ENCODE measurements around the gene SLC23A1. TPM values are rescaled to one million over a fixed set of nuclear protein-coding genes. Genes with fewer than 3 reads are reported as not detected.
A peak's percentile ranks its signal among the peaks of the same experiment; 100 is the strongest.

The SLC23A1 gene
- total and polyA plus RNA-seq, 2 of the 13 experiments (the other 11 are each of a cell fraction or from before 2014, with no cell fraction given) = 6.0 to 6.6 TPM

- TF ChIP-seq LCORL (IDR thresholded peaks at IDR 0.05) (no peak), LCORL (CRISPR knock-in tag; IDR thresholded peaks at IDR 0.05) (peak; percentile 23; the same call in 1 of the 2 replicates), TEAD2 (CRISPR knock-in tag; IDR thresholded peaks at IDR 0.05) (no peak), CBFB (CRISPR knock-in tag; IDR thresholded peaks at IDR 0.05) (0 out of 2 replicates have a peak, but pooled peaks have one; percentile 44), ZNF512B (CRISPR knock-in tag; IDR thresholded peaks at IDR 0.05; ENCODE audit: borderline replicate concordance) (0 out of 2 replicates have a peak, but pooled peaks have one; percentile 44), ZNF44 (CRISPR knock-in tag; IDR thresholded peaks at IDR 0.05) (peak; percentile 75), NONO (IDR thresholded peaks at IDR 0.05) (no peak), NONO (CRISPR knock-in tag; conservative IDR thresholded peaks at IDR 0.05) (0 out of 2 replicates have a peak, but pooled peaks have one; percentile 9), MEF2D (CRISPR knock-in tag; IDR thresholded peaks at IDR 0.05) (peak; percentile 89), ZNF501 (CRISPR knock-in tag; IDR thresholded peaks at IDR 0.05) (peak; percentile 73), ZFX (CRISPR knock-in tag; IDR thresholded peaks at IDR 0.05; ENCODE audit: low read depth) (peak; percentile 74), PITX1 (CRISPR knock-in tag; IDR thresholded peaks at IDR 0.05) (peak; percentile 53), HNRNPK (IDR thresholded peaks at IDR 0.05; ENCODE audit: low read depth, low read length, poor library complexity, severe bottlenecking) (no peak), ZNF329 (CRISPR knock-in tag; IDR thresholded peaks at IDR 0.05; ENCODE audit: low read depth) (no peak), RBFOX2 (IDR thresholded peaks at IDR 0.05; ENCODE audit: low read depth, low read length) (peak; percentile 70), NFATC3 (CRISPR knock-in tag; IDR thresholded peaks at IDR 0.05) (0 out of 2 replicates have a peak, but pooled peaks have one; percentile 53), ZBTB20 (CRISPR knock-in tag; IDR thresholded peaks at IDR 0.05; ENCODE audit: borderline replicate concordance, low read depth) (peak; percentile 49; the same call in 1 of the 2 replicates), XRCC5 (optimal IDR thresholded peaks at IDR 0.05; ENCODE audit: low read length) (no peak), ZNF10 (CRISPR knock-in tag; IDR thresholded peaks at IDR 0.05; ENCODE audit: borderline replicate concordance, low read depth) (no peak), ATF1 (CRISPR knock-in tag; IDR thresholded peaks at IDR 0.05) (peak; percentile 72; the same call in 1 of the 2 replicates), ZNF337 (CRISPR knock-in tag; IDR thresholded peaks at IDR 0.05; ENCODE audit: borderline replicate concordance, low read depth) (0 out of 2 replicates have a peak, but pooled peaks have one; percentile 55), TARDBP (CRISPR knock-in tag; IDR thresholded peaks at IDR 0.05) (no peak), TEAD3 (CRISPR knock-in tag; optimal IDR thresholded peaks at IDR 0.05; ENCODE audit: borderline replicate concordance) (peak; percentile 64), RBM39 (IDR thresholded peaks at IDR 0.05; ENCODE audit: low read depth, low read length, poor library complexity, severe bottlenecking) (peak; percentile 44), ZMAT3 (CRISPR knock-in tag; conservative IDR thresholded peaks at IDR 0.05) (peak; percentile 46; the same call in 1 of the 2 replicates), CREB1 (IDR thresholded peaks at IDR 0.05) (no peak; the same call in none of the 2 replicates), CREB1 (CRISPR knock-in tag; IDR thresholded peaks at IDR 0.05) (peak; percentile 85), POGZ (CRISPR knock-in tag; IDR thresholded peaks at IDR 0.05) (peak; percentile 48; the same call in 1 of the 2 replicates), E2F2 (CRISPR knock-in tag; IDR thresholded peaks at IDR 0.05; ENCODE audit: borderline replicate concordance) (0 out of 2 replicates have a peak, but pooled peaks have one; percentile 39)
Observed at GRCh38 chr5:139403787-139404483, 20.8 kb upstream of the SLC23A1 start, which contains the start of gene SPATA24 (continued).

All from HepG2 (cell line).